HepG2 (cell line): ENCODE data around the gene ATP5PF. TPM values are rescaled to one million over a fixed set of nuclear protein-coding genes. Genes with fewer than 3 reads are reported as not detected.

Experiments used
- BCL3 ChIP-seq: sonication (generic); formaldehyde crosslinking; IDR thresholded peaks from 2 replicates; pipeline ENCODE4 v1.5.1; 2020; ENCODE audit warnings: mild to moderate bottlenecking, missing genetic modification reagents, moderate library complexity
- CENPBD1 ChIP-seq: sonication (generic); formaldehyde crosslinking; IDR thresholded peaks from 2 replicates; pipeline ENCODE4 v1.8.0; 2022; ENCODE audit warnings: missing genetic modification reagents, low read depth, mild to moderate bottlenecking, borderline replicate concordance
- FOSL2 ChIP-seq: sonication (generic); formaldehyde crosslinking; IDR thresholded peaks from 2 replicates; pipeline ENCODE4 v1.4.0; 2020; ENCODE audit warnings: missing genetic modification reagents
- GATAD1 ChIP-seq: IDR thresholded peaks from 2 replicates; pipeline ENCODE4 v1.6.1; 2016; ENCODE audit warnings: missing genetic modification reagents, missing compliant biosample characterization
- ISL2 ChIP-seq: sonication (generic); formaldehyde crosslinking; IDR thresholded peaks from 2 replicates; pipeline ENCODE4 v1.5.0; 2020; ENCODE audit warnings: missing genetic modification reagents
- KAT7 ChIP-seq: IDR thresholded peaks from 2 replicates; pipeline ENCODE4 v1.6.1; 2018; ENCODE audit warnings: borderline replicate concordance, missing compliant biosample characterization
- KDM2A ChIP-seq: sonication (generic); formaldehyde crosslinking; IDR thresholded peaks from 2 replicates; pipeline ENCODE4 v1.4.0; 2020; ENCODE audit warnings: low read depth, missing genetic modification reagents, borderline replicate concordance
- KDM3A ChIP-seq: IDR thresholded peaks from 2 replicates; pipeline ENCODE4 v1.6.1; 2018; ENCODE audit warnings: low read depth, missing compliant biosample characterization
- MIER3 ChIP-seq: IDR thresholded peaks from 2 replicates; pipeline ENCODE4 v1.6.1; 2016; ENCODE audit warnings: missing compliant biosample characterization, borderline replicate concordance
- MLX ChIP-seq: IDR thresholded peaks from 2 replicates; pipeline ENCODE4 v1.6.1; 2016
- NR2F6 ChIP-seq, 2 experiments: IDR thresholded peaks; 2 replicates each; pipeline ENCODE4 v1.6.1; 2016; ENCODE audit warnings: antibody characterized with exemption in 1 of 2, mild to moderate bottlenecking in 1 of 2
- RNF219 ChIP-seq: sonication (generic); formaldehyde crosslinking; IDR thresholded peaks from 2 replicates; pipeline ENCODE4 v1.5.0; 2020; ENCODE audit warnings: mild to moderate bottlenecking, missing genetic modification reagents
- SATB2 ChIP-seq: sonication (generic); formaldehyde crosslinking; IDR thresholded peaks from 2 replicates; pipeline ENCODE4 v1.5.0; 2020; ENCODE audit warnings: missing genetic modification reagents
- SOX13 ChIP-seq, 3 experiments: fragments of 450-650 bp in 1 of 3; sonication (generic) in 1 of 3; formaldehyde crosslinking in 1 of 3; IDR thresholded peaks in 2 of 3; conservative IDR thresholded peaks in 1 of 3; 2 replicates each; pipeline versions ENCODE4 v1.5.0 to v1.6.1; 2016 to 2020; ENCODE audit warnings: antibody characterized with exemption in 1 of 3, mild to moderate bottlenecking in 1 of 3, missing compliant biosample characterization in 1 of 3, missing genetic modification reagents in 1 of 3, moderate library complexity in 1 of 3
- SSRP1 ChIP-seq: IDR thresholded peaks from 2 replicates; pipeline ENCODE4 v1.6.1; 2016; ENCODE audit warnings: control low read depth
- TFAP4 ChIP-seq: sonication (generic); IDR thresholded peaks from 2 replicates; pipeline ENCODE4 v1.6.1; 2016; ENCODE audit warnings: low read depth, borderline replicate concordance
- ZBTB2 ChIP-seq: sonication (generic); formaldehyde crosslinking; IDR thresholded peaks from 2 replicates; pipeline ENCODE4 v1.8.0; 2022; ENCODE audit warnings: low read depth, missing genetic modification reagents
- ZKSCAN1 ChIP-seq: fragments of 150-350 bp; IDR thresholded peaks from 2 replicates; pipeline ENCODE4 v1.6.1; 2014; ENCODE audit warnings: low read length
- ZNF282 ChIP-seq: fragments of 450-650 bp; IDR thresholded peaks from 2 replicates; pipeline ENCODE4 v1.6.1; 2018; ENCODE audit not compliant: partially characterized antibody
- ZNF543 ChIP-seq: sonication (generic); formaldehyde crosslinking; IDR thresholded peaks from 2 replicates; pipeline ENCODE4 v1.4.0; 2020; ENCODE audit warnings: mild to moderate bottlenecking, missing genetic modification reagents
- ZNF558 ChIP-seq: sonication (generic); formaldehyde crosslinking; IDR thresholded peaks from 2 replicates; pipeline ENCODE4 v1.9.0; 2022; ENCODE audit warnings: mild to moderate bottlenecking, missing genetic modification reagents, borderline replicate concordance
- ZNF644 ChIP-seq: IDR thresholded peaks from 2 replicates; pipeline ENCODE4 v1.6.1; 2016; ENCODE audit warnings: low read depth
- ZNF746 ChIP-seq: sonication (generic); formaldehyde crosslinking; IDR thresholded peaks from 2 replicates; pipeline ENCODE4 v1.8.0; 2022; ENCODE audit warnings: mild to moderate bottlenecking, missing genetic modification reagents
- ZSCAN22 ChIP-seq: sonication (generic); formaldehyde crosslinking; IDR thresholded peaks from 2 replicates; pipeline ENCODE4 v1.4.0; 2020; ENCODE audit warnings: mild to moderate bottlenecking, missing genetic modification reagents
- polyA plus RNA-seq, 8 experiments: library from polyadenylated mRNA; depleted of rRNA in 3 of 8; stranded (reverse) in 7 of 8; unstranded in 1 of 8; fragments of >200 nt; fragmentation: Illumina TruSeq in 4 of 8; extraction: Trizol in 4 of 8; gene quantifications; 2 replicates each; pipeline versions ENCODE4 v1.2.1 to v1.2.3, GENCODE V29; 2011 to 2016; ENCODE audit warnings: low read depth in 4 of 8, missing spikeins in 1 of 8, mixed read lengths in 1 of 8; ENCODE audit not compliant: insufficient read depth in 1 of 8
- total RNA-seq, 5 experiments: library from RNA; depleted of rRNA; stranded (reverse); fragments of >200 nt; fragmentation: Illumina TruSeq; extraction: Trizol; gene quantifications; 2 replicates each; pipeline ENCODE4 v1.2.3, GENCODE V29; 2016; ENCODE audit warnings: low read depth in 1 of 5

Gene ATP5PF
- total and polyA plus RNA-seq, 2 of the 13 experiments (the other 11 are each of a cell fraction or from before 2014, with no cell fraction given), result 131 to 157 TPM

- TF ChIP-seq ZBTB2 (peak; percentile 100), ZNF558 (CRISPR knock-in tag) (no peak), KDM3A (no peak), KDM2A (CRISPR knock-in tag) (peak; percentile 96), ZKSCAN1 (no peak), SATB2 (CRISPR knock-in tag) (no peak), GATAD1 (peak; percentile 93), MLX (CRISPR knock-in tag) (peak; percentile 20; the same call in 1 of the 2 replicates), ZSCAN22 (CRISPR knock-in tag) (peak; percentile 91), ZNF746 (CRISPR knock-in tag) (no peak), RNF219 (0 out of 2 replicates have a peak, but pooled peaks have one; percentile 49), CENPBD1 (CRISPR knock-in tag) (no peak), SSRP1 (no peak), SOX13 (IDR thresholded peaks at IDR 0.05) (no peak), SOX13 (CRISPR knock-in tag; conservative IDR thresholded peaks at IDR 0.05 in 1 of 2, IDR thresholded peaks at IDR 0.05 in 1 of 2) (peak in 1 of 2 experiments; percentile 29; a peak in 1 of 4 replicates), ISL2 (no peak), NR2F6 (IDR thresholded peaks at IDR 0.05) (no peak), NR2F6 (CRISPR knock-in tag; IDR thresholded peaks at IDR 0.05) (no peak), BCL3 (CRISPR knock-in tag) (no peak), KAT7 (CRISPR knock-in tag) (peak; percentile 40; the same call in 1 of the 2 replicates), FOSL2 (CRISPR knock-in tag) (no peak; the same call in 1 of the 2 replicates), ZNF543 (CRISPR knock-in tag) (peak; percentile 86), ZNF644 (CRISPR knock-in tag) (no peak), MIER3 (CRISPR knock-in tag) (peak; percentile 77; the same call in 1 of the 2 replicates), ZNF282 (no peak), TFAP4 (no peak; the same call in 1 of the 2 replicates)
Measured at GRCh38 chr21:25734904-25735645, at the start of gene ATP5PF, which contains the start of gene GABPA (continued).
